ENCODE data around the gene CRADD. TPM values are rescaled to one million over a fixed set of nuclear protein-coding genes. Genes with fewer than 3 reads are reported as not detected.

CRADD gene
- total and polyA plus RNA-seq, 2 donors (not counting 1 experiment from before 2014, with no cell fraction given) = 5.8 to 15.1 TPM

DNA sequence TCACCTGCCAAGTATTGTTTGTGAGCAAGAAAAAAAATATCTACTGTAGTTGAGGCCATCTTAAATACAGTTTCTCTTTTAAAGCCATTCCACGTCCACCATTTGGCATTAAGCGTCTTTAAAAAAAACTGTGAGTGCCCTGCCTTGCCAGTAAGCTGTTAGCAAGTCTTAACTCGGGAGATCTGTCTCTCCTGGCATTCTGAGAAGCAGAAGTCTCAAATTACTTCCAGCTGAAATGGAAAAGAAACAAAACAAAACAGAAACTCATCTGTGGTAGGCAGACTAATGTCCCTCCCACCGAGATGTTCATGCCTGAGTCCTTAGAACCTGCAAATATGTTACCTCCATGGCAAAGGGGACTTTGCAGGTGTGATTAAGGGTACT is 126.2 kb downstream of the CRADD start:
- H2AFZ ChIP-seq (ENCODE audit: insufficient read depth, low read depth, low read length, poor library complexity, severe bottlenecking) = no peak overlapping the region
- H3K27me3 ChIP-seq (replicated peaks in 1 of 4; ENCODE audit: control extremely low read depth in 1 of 4, control insufficient read depth in 3 of 4, insufficient read depth in 4 of 4, low read length in 3 of 4) = no peaks in the 10 kb centered on the region
- Mint-ChIP-seq H3K27ac (no peak overlapping the region), H3K4me3 (no peak overlapping the region), H3K4me1 (peaks cover 9% of the 10 kb centered on the region), H3K27me3 (no peaks in the 10 kb centered on the region), H3K9me3 (ENCODE audit: insufficient read depth) (peaks cover 5% of the 10 kb centered on the region)
- no peak for ATAC-seq (ENCODE audit: low read depth)
- no peak overlapping the region for H3K9ac ChIP-seq (ENCODE audit: low read length)
- H4K20me1 ChIP-seq (ENCODE audit: control insufficient read depth, insufficient read depth, low read length, poor library complexity, severe bottlenecking) = no peaks in the 10 kb centered on the region
- H3K36me3 ChIP-seq (replicated peaks in 1 of 2; ENCODE audit: control extremely low read depth in 1 of 2, control insufficient read depth in 1 of 2, extremely low read depth in 1 of 2, insufficient read depth in 2 of 2, low read length in 1 of 2) = no peaks in the 10 kb centered on the region
- H3K4me3 ChIP-seq (ENCODE audit: control extremely low read depth in 1 of 5, extremely low read depth in 1 of 5, insufficient read depth in 1 of 5, low read depth in 2 of 5, low read length in 4 of 5) = no peak overlapping the region
- POLR2A ChIA-PET = no interaction called here
- no peak overlapping the region for H3K27ac ChIP-seq (ENCODE audit: low read length in 2 of 2)
- TF ChIP-seq EZH2 (IDR thresholded peaks at IDR 0.05; ENCODE audit: borderline replicate concordance, insufficient read depth, low read depth, low read length, poor library complexity, severe bottlenecking) = no peak
- TF ChIP-seq, protein P1, sequence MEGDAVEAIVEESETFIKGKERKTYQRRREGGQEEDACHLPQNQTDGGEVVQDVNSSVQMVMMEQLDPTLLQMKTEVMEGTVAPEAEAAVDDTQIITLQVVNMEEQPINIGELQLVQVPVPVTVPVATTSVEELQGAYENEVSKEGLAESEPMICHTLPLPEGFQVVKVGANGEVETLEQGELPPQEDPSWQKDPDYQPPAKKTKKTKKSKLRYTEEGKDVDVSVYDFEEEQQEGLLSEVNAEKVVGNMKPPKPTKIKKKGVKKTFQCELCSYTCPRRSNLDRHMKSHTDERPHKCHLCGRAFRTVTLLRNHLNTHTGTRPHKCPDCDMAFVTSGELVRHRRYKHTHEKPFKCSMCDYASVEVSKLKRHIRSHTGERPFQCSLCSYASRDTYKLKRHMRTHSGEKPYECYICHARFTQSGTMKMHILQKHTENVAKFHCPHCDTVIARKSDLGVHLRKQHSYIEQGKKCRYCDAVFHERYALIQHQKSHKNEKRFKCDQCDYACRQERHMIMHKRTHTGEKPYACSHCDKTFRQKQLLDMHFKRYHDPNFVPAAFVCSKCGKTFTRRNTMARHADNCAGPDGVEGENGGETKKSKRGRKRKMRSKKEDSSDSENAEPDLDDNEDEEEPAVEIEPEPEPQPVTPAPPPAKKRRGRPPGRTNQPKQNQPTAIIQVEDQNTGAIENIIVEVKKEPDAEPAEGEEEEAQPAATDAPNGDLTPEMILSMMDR (IDR thresholded peaks at IDR 0.05) = no peak
- 34% methylated on average over 3 of the region's 4 CpGs for WGBS (ENCODE audit: insufficient coverage)
- H3K9me3 ChIP-seq (ENCODE audit: control extremely low read depth in 1 of 3, control insufficient read depth in 2 of 3, insufficient read depth in 1 of 3, low read length in 2 of 3) = peaks cover 0 to 10% (median 5%) of the 10 kb centered on the region in 3 donors
- no peak for DNase-seq
- no peaks in the 10 kb centered on the region for H3K4me1 ChIP-seq (ENCODE audit: control insufficient read depth in 2 of 2, insufficient read depth in 2 of 2, low read length in 2 of 2)
- CTCF ChIA-PET = no interaction called here
- intact Hi-C loops (cut with micrococcal nuclease) = no loop called here
- no peaks in the 10 kb centered on the region for H3K79me2 ChIP-seq (ENCODE audit: control insufficient read depth, insufficient read depth, low read length)
- H3K4me2 ChIP-seq (replicated peaks; ENCODE audit: low read depth, low read length, poor library complexity, severe bottlenecking) = no peak overlapping the region

DNA sequence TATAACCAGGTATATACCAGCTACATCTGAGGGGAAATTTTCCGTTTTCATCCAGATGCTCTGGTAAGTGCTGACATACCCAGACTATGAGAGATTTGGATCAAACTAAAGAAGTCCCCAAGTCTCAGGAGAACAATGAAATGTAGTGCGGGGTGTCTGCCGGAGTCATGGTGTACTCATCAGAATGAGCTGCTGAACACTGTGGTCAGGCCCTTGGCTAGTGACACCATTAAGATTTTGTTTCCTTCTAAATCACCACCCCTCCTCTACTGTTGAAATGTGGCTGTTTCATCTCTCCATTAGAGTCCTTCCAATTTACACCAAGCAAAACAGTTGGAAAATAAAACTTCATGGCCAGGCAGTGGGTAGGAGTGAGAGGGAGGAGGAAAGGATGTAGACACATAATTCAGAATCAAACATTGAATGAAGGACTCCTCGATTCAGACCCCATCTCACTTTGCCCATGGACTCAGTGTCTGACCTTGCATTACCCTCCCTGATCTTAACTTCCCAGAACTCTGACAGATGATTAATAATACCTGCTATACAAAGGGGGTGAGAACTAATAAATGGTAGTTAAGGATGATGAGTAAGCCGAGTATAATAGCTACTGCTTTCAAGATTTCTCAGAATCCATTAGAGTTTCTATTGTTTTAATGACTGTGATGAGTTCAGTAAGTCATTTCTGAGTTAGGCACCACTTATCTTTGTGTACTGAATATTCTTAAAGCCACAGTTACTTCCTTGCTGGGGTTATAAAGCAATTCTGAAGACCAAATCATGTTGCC is 127.4 kb downstream of the CRADD start:
- no peak for TF ChIP-seq EZH2 (IDR thresholded peaks at IDR 0.05; ENCODE audit: borderline replicate concordance, insufficient read depth, low read depth, low read length, poor library complexity, severe bottlenecking)
- TF ChIP-seq, protein P1 (IDR thresholded peaks at IDR 0.05) = no peak
- Histone ChIP-seq H3K4me3 (ENCODE audit: control extremely low read depth in 1 of 5, extremely low read depth in 1 of 5, insufficient read depth in 1 of 5, low read depth in 2 of 5, low read length in 4 of 5) (no peak overlapping the region), H3K9me3 (ENCODE audit: control extremely low read depth in 1 of 3, control insufficient read depth in 2 of 3, insufficient read depth in 1 of 3, low read length in 2 of 3) (peaks cover 0 to 16% (median 5%) of the 10 kb centered on the region in 3 donors), H3K27ac (ENCODE audit: low read length in 2 of 2) (no peak overlapping the region), H3K36me3 (replicated peaks in 1 of 2; ENCODE audit: control extremely low read depth in 1 of 2, control insufficient read depth in 1 of 2, extremely low read depth in 1 of 2, insufficient read depth in 2 of 2, low read length in 1 of 2) (no peaks in the 10 kb centered on the region), H3K27me3 (replicated peaks in 1 of 4; ENCODE audit: control extremely low read depth in 1 of 4, control insufficient read depth in 3 of 4, insufficient read depth in 4 of 4, low read length in 3 of 4) (no peaks in the 10 kb centered on the region), H3K9ac (ENCODE audit: low read length) (no peak overlapping the region), H2AFZ (ENCODE audit: insufficient read depth, low read depth, low read length, poor library complexity, severe bottlenecking) (no peak overlapping the region), H3K79me2 (ENCODE audit: control insufficient read depth, insufficient read depth, low read length) (no peaks in the 10 kb centered on the region), H4K20me1 (ENCODE audit: control insufficient read depth, insufficient read depth, low read length, poor library complexity, severe bottlenecking) (no peaks in the 10 kb centered on the region), H3K4me2 (replicated peaks; ENCODE audit: low read depth, low read length, poor library complexity, severe bottlenecking) (no peak overlapping the region), H3K4me1 (ENCODE audit: control insufficient read depth in 2 of 2, insufficient read depth in 2 of 2, low read length in 2 of 2) (no peaks in the 10 kb centered on the region)
- Mint-ChIP-seq H3K4me3 (no peak overlapping the region), H3K27me3 (no peaks in the 10 kb centered on the region), H3K27ac (no peak overlapping the region), H3K9me3 (ENCODE audit: insufficient read depth) (peaks cover 5% of the 10 kb centered on the region), H3K4me1 (peaks cover 9% of the 10 kb centered on the region)
- no peak for DNase-seq
- ChIA-PET POLR2A (no interaction called here), CTCF (no interaction called here)
- no CpG with 5 or more reads among the region's 5 CpGs for WGBS (ENCODE audit: insufficient coverage)
- ATAC-seq (ENCODE audit: low read depth) = no peak
- intact Hi-C loops (cut with micrococcal nuclease) = no loop called here
